ENCODE results near the gene TP63.
"Not testable (repeated sequence)": the region's sequence is repeated elsewhere in the genome, so short reads cannot be mapped to it uniquely, and the experiment has no call there.

TP63 gene

GRCh38 chr3:189637750-189638149, 6.6 kb downstream of the TP63 start:
- Mint-ChIP-seq H3K27me3 (no peaks in the 10 kb centered on the region), H3K27ac (no peak overlapping the region), H3K4me1 (ENCODE audit: low read depth) (peaks cover under 1% of the 10 kb centered on the region), H3K4me3 (no peak overlapping the region), H3K9me3 (no peaks in the 10 kb centered on the region), H3K36me3 (ENCODE audit: low read depth) (no peaks in the 10 kb centered on the region)

- Mint-ChIP-seq H3K9me3 (no peaks in the 10 kb centered on the region), H3K27me3 (no peaks in the 10 kb centered on the region), H3K4me3 (no peak overlapping the region), H3K36me3 (ENCODE audit: low read depth) (no peaks in the 10 kb centered on the region), H3K27ac (no peak overlapping the region), H3K4me1 (ENCODE audit: low read depth) (no peaks in the 10 kb centered on the region)
These were observed 7.3 kb downstream of the TP63 start for GRCh38 chr3:189638276-189639031.

GRCh38 chr3:189641776-189642175, 10.6 kb downstream of the TP63 start:
- Mint-ChIP-seq H3K27ac (no peak overlapping the region), H3K27me3 (no peaks in the 10 kb centered on the region), H3K36me3 (ENCODE audit: low read depth) (no peaks in the 10 kb centered on the region), H3K4me1 (ENCODE audit: low read depth) (no peaks in the 10 kb centered on the region), H3K9me3 (no peaks in the 10 kb centered on the region), H3K4me3 (no peak overlapping the region)

GRCh38 chr3:189646853-189647542, 15.8 kb downstream of the TP63 start:
- Mint-ChIP-seq H3K4me3 (no peak overlapping the region), H3K4me1 (ENCODE audit: low read depth) (no peaks in the 10 kb centered on the region), H3K9me3 (no peaks in the 10 kb centered on the region), H3K27ac (no peak overlapping the region), H3K27me3 (no peaks in the 10 kb centered on the region), H3K36me3 (ENCODE audit: low read depth) (no peaks in the 10 kb centered on the region)

- no peaks in the 10 kb centered on the region for H3K36me3 Mint-ChIP-seq (ENCODE audit: low read depth)
- no peaks in the 10 kb centered on the region for H3K27me3 Mint-ChIP-seq
- H3K4me1 Mint-ChIP-seq (ENCODE audit: low read depth): no peaks in the 10 kb centered on the region
- H3K9me3 Mint-ChIP-seq: peaks cover 18% of the 10 kb centered on the region
- no peak overlapping the region for H3K4me3 Mint-ChIP-seq
- H3K27ac Mint-ChIP-seq: no peak overlapping the region
These were observed 20.9 kb downstream of the TP63 start for GRCh38 chr3:189652042-189652441.

GRCh38 chr3:189655617-189656016, 24.4 kb downstream of the TP63 start:
- Mint-ChIP-seq H3K27ac (no peak overlapping the region), H3K4me3 (no peak overlapping the region), H3K27me3 (no peaks in the 10 kb centered on the region), H3K9me3 (peaks cover 24% of the 10 kb centered on the region), H3K4me1 (ENCODE audit: low read depth) (no peaks in the 10 kb centered on the region), H3K36me3 (ENCODE audit: low read depth) (no peaks in the 10 kb centered on the region)

GRCh38 chr3:189659571-189659970, 28.4 kb downstream of the TP63 start:
- Mint-ChIP-seq H3K27me3 (no peaks in the 10 kb centered on the region), H3K4me3 (no peak overlapping the region), H3K9me3 (peaks cover 24% of the 10 kb centered on the region), H3K4me1 (ENCODE audit: low read depth) (no peaks in the 10 kb centered on the region), H3K27ac (no peak overlapping the region), H3K36me3 (ENCODE audit: low read depth) (no peaks in the 10 kb centered on the region)

- Mint-ChIP-seq H3K36me3 (ENCODE audit: low read depth) (no peaks in the 10 kb centered on the region), H3K9me3 (no peaks in the 10 kb centered on the region), H3K27ac (no peak overlapping the region), H3K27me3 (peaks cover 9% of the 10 kb centered on the region), H3K4me3 (no peak overlapping the region), H3K4me1 (ENCODE audit: low read depth) (no peaks in the 10 kb centered on the region)
These were observed 33.1 kb downstream of the TP63 start for GRCh38 chr3:189664311-189664710.

GRCh38 chr3:189672346-189672745, 41.2 kb downstream of the TP63 start:
- H3K27ac Mint-ChIP-seq; H3K4me3 Mint-ChIP-seq; H3K36me3 Mint-ChIP-seq (ENCODE audit: low read depth); H3K9me3 Mint-ChIP-seq; H3K4me1 Mint-ChIP-seq (ENCODE audit: low read depth): not testable (repeated sequence)
- peaks cover 12% of the 10 kb centered on the region for H3K27me3 Mint-ChIP-seq

- Mint-ChIP-seq H3K4me3 (no peak overlapping the region), H3K27ac (no peak overlapping the region), H3K36me3 (ENCODE audit: low read depth) (no peaks in the 10 kb centered on the region), H3K9me3 (peaks cover 2% of the 10 kb centered on the region), H3K4me1 (ENCODE audit: low read depth) (no peaks in the 10 kb centered on the region), H3K27me3 (peaks cover 6% of the 10 kb centered on the region)
These were observed 42.3 kb downstream of the TP63 start for GRCh38 chr3:189673535-189673934.

- Mint-ChIP-seq H3K4me1 (ENCODE audit: low read depth) (no peaks in the 10 kb centered on the region), H3K36me3 (ENCODE audit: low read depth) (no peaks in the 10 kb centered on the region), H3K4me3 (no peak overlapping the region), H3K9me3 (peaks cover 7% of the 10 kb centered on the region), H3K27ac (no peak overlapping the region), H3K27me3 (peaks cover 8% of the 10 kb centered on the region)
These were observed 43.2 kb downstream of the TP63 start for GRCh38 chr3:189674249-189674913.

GRCh38 chr3:189677667-189678066, 46.5 kb downstream of the TP63 start:
- H3K27ac Mint-ChIP-seq: no peak overlapping the region
- H3K36me3 Mint-ChIP-seq (ENCODE audit: low read depth): no peaks in the 10 kb centered on the region
- no peaks in the 10 kb centered on the region for H3K4me1 Mint-ChIP-seq (ENCODE audit: low read depth)
- peaks cover 9% of the 10 kb centered on the region for H3K27me3 Mint-ChIP-seq
- no peak overlapping the region for H3K4me3 Mint-ChIP-seq
- H3K9me3 Mint-ChIP-seq: peaks cover 7% of the 10 kb centered on the region

- peaks cover 13% of the 10 kb centered on the region for H3K4me1 Mint-ChIP-seq (ENCODE audit: low read depth)
These were observed 49.5 kb downstream of the TP63 start for GRCh38 chr3:189680723-189681122.

GRCh38 chr3:189683546-189684255, 52.5 kb downstream of the TP63 start:
- Mint-ChIP-seq H3K27ac (no peak overlapping the region), H3K36me3 (ENCODE audit: low read depth) (no peaks in the 10 kb centered on the region), H3K9me3 (peaks cover 3% of the 10 kb centered on the region), H3K27me3 (peaks cover 9% of the 10 kb centered on the region), H3K4me1 (ENCODE audit: low read depth) (peaks cover 19% of the 10 kb centered on the region), H3K4me3 (no peak overlapping the region)

More at GRCh38 chr3:189680723-189681122, 49.5 kb downstream of the TP63 start:
- no peak overlapping the region for H3K4me3 Mint-ChIP-seq
- H3K36me3 Mint-ChIP-seq (ENCODE audit: low read depth): no peaks in the 10 kb centered on the region
- peaks cover 9% of the 10 kb centered on the region for H3K27me3 Mint-ChIP-seq
- peaks cover 7% of the 10 kb centered on the region for H3K9me3 Mint-ChIP-seq
- H3K27ac Mint-ChIP-seq: no peak overlapping the region

GRCh38 chr3:189684317-189684716, 53.1 kb downstream of the TP63 start:
- Mint-ChIP-seq H3K27me3 (peaks cover 5% of the 10 kb centered on the region), H3K9me3 (no peaks in the 10 kb centered on the region), H3K4me3 (no peak overlapping the region), H3K36me3 (ENCODE audit: low read depth) (no peaks in the 10 kb centered on the region), H3K4me1 (ENCODE audit: low read depth) (peaks cover 19% of the 10 kb centered on the region), H3K27ac (no peak overlapping the region)

Data from stimulated activated naive CD8-positive, alpha-beta T cell treated with anti-CD3 and anti-CD28 coated beads, Interleukin-15, Interleukin-2, amounts not matched to agents 100 ng/mL and 50 ng/mL, for 24 hours (primary cell).